ENCODE measurements around the gene SNX27.
A peak's percentile ranks its signal among the peaks of the same experiment; 100 is the strongest.

The SNX27 gene

GRCh38 chr1:151693057-151693651 lies 81.3 kb downstream of the SNX27 start:
- ChIA-PET POLR2A (interaction anchor here (0.6 kb wide), 1 partner anchor 70 kb away, joined by 3 read pairs; the partner anchor contains the start of gene MRPL9), CTCF (interaction anchor here (0.6 to 1.9 kb wide), 12 partner anchors 9 to 303 kb away, joined by 3 to 11 read pairs (median 4); no protein-coding TSS in a partner anchor)
- Histone ChIP-seq H3K36me3 (ENCODE audit: control insufficient read depth in 2 of 2, insufficient read depth in 1 of 2, low read length in 2 of 2) (peaks cover 5 to 51% of the 10 kb centered on the region in 2 experiments; a peak in 1 of 3 replicates), H3K9me3 (ENCODE audit: control insufficient read depth, insufficient read depth, low read depth, low read length) (no peaks in the 10 kb centered on the region), H3K27ac (ENCODE audit: extremely low read depth, low read depth, low read length) (no peak overlapping the region), H3K4me3 (ENCODE audit: low read depth, low read length) (no peak overlapping the region), H3K4me1 (ENCODE audit: control insufficient read depth, insufficient read depth, low read length) (no peaks in the 10 kb centered on the region)
- peak; percentile 55 for TF ChIP-seq ZNF654 (tag by site-specific recombination; IDR thresholded peaks at IDR 0.05; ENCODE audit: low read depth)
- TF ChIP-seq CTCF (tag by site-specific recombination; IDR thresholded peaks at IDR 0.05): peak; percentile 63; the same call in 1 of the 2 replicates
- TF ChIP-seq ZNF19 (tag by site-specific recombination; IDR thresholded peaks at IDR 0.05; ENCODE audit: low read depth): no peak
- TF ChIP-seq ZNF660 (tag by site-specific recombination; IDR thresholded peaks at IDR 0.05): 0 out of 2 replicates have a peak, but pooled peaks have one; percentile 11
- no peak for TF ChIP-seq ZNF2 (tag by site-specific recombination; IDR thresholded peaks at IDR 0.05)

GRCh38 chr1:151701515-151701914 lies 89.7 kb downstream of the SNX27 start:
- Histone ChIP-seq H3K9me3 (ENCODE audit: control insufficient read depth, insufficient read depth, low read depth, low read length) (no peaks in the 10 kb centered on the region), H3K27ac (ENCODE audit: extremely low read depth, low read depth, low read length) (no peak overlapping the region), H3K4me3 (ENCODE audit: low read depth, low read length) (no peak overlapping the region), H3K36me3 (ENCODE audit: control insufficient read depth in 2 of 2, insufficient read depth in 1 of 2, low read length in 2 of 2) (peaks cover 4 to 54% of the 10 kb centered on the region in 2 experiments; a peak in 2 of 3 replicates), H3K4me1 (ENCODE audit: control insufficient read depth, insufficient read depth, low read length) (no peaks in the 10 kb centered on the region)
- TF ChIP-seq ZNF121 (tag by site-specific recombination; IDR thresholded peaks at IDR 0.05): peak; percentile 70; the same call in 1 of the 2 replicates
- TF ChIP-seq, protein P1, sequence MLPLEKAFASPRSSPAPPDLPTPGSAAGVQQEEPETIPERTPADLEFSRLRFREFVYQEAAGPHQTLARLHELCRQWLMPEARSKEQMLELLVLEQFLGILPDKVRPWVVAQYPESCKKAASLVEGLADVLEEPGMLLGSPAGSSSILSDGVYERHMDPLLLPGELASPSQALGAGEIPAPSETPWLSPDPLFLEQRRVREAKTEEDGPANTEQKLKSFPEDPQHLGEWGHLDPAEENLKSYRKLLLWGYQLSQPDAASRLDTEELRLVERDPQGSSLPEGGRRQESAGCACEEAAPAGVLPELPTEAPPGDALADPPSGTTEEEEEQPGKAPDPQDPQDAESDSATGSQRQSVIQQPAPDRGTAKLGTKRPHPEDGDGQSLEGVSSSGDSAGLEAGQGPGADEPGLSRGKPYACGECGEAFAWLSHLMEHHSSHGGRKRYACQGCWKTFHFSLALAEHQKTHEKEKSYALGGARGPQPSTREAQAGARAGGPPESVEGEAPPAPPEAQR (tag by site-specific recombination; IDR thresholded peaks at IDR 0.05): no peak
- TF ChIP-seq ZNF660 (tag by site-specific recombination; IDR thresholded peaks at IDR 0.05): no peak
- no peak for TF ChIP-seq KLF8 (tag by site-specific recombination; IDR thresholded peaks at IDR 0.05)
- TF ChIP-seq ZBTB20 (tag by site-specific recombination; IDR thresholded peaks at IDR 0.05): no peak
- TF ChIP-seq ZNF174 (tag by site-specific recombination; IDR thresholded peaks at IDR 0.05): no peak
- ChIA-PET POLR2A (no interaction called here), CTCF (interaction anchor here (0.8 to 1.3 kb wide), 2 partner anchors 8 to 189 kb away, joined by 3 to 4 read pairs; no protein-coding TSS in a partner anchor)

DNA sequence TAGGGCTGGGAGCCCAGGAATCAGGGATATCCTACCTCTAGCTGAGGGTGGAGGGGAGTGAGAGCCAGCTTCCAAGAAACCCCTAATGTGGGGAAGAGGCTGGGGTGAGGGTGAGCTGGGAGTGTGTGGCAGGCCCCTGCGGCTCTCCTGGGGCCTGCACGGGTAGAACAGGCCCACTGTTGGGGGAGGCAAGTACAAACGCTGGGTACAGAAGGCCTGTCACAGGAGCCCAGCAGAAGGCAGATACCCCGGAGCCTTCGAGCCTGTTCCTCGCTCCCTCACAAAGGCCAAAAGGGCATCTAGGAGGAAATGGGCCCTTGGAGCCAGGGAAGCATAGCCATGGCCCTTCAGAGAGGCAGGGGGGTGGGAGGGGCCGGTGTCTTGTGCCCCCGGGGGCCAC lies 91.1 kb downstream of the SNX27 start:
- ChIA-PET CTCF (no interaction called here), POLR2A (no interaction called here)
- H3K36me3 ChIP-seq (ENCODE audit: control insufficient read depth in 2 of 2, insufficient read depth in 1 of 2, low read length in 2 of 2): peaks cover 4 to 41% of the 10 kb centered on the region in 2 experiments; a peak in 2 of 3 replicates
- H3K9me3 ChIP-seq (ENCODE audit: control insufficient read depth, insufficient read depth, low read depth, low read length): no peaks in the 10 kb centered on the region
- no peaks in the 10 kb centered on the region for H3K4me1 ChIP-seq (ENCODE audit: control insufficient read depth, insufficient read depth, low read length)
- TF ChIP-seq ZNF704 (tag by site-specific recombination; IDR thresholded peaks at IDR 0.05): no peak
- no peak overlapping the region for H3K4me3 ChIP-seq (ENCODE audit: low read depth, low read length)
- H3K27ac ChIP-seq (ENCODE audit: extremely low read depth, low read depth, low read length): no peak overlapping the region

DNA sequence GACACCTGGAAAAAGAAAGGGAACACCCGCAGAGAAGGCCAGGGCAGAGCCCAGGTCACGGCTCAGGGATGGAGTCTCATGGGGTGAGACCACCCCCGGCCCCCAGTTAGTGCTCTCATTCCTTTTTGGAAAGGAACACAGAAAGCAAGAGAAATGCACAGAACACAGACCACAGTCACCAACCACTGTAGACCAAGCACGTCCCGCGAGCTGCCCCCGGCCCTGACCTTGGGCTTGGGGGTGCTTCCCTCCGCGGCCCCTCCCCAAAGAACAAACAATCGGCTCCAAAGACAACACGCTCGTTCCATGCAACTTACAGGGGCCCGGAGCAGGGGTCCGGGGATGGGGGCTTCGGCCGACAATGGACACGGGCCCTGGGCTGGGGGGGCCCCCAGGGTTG lies 92.0 kb downstream of the SNX27 start:
- POLR2A ChIA-PET: no interaction called here
- H3K36me3 ChIP-seq (ENCODE audit: control insufficient read depth in 2 of 2, insufficient read depth in 1 of 2, low read length in 2 of 2): peaks cover 4 to 32% of the 10 kb centered on the region in 2 experiments; a peak in 2 of 3 replicates
- H3K9me3 ChIP-seq (ENCODE audit: control insufficient read depth, insufficient read depth, low read depth, low read length): no peaks in the 10 kb centered on the region
- H3K27ac ChIP-seq (ENCODE audit: extremely low read depth, low read depth, low read length): no peak overlapping the region
- no peak overlapping the region for H3K4me3 ChIP-seq (ENCODE audit: low read depth, low read length)
- no peak for TF ChIP-seq ZBTB26 (tag by site-specific recombination; optimal IDR thresholded peaks at IDR 0.05)
- TF ChIP-seq, protein P2, sequence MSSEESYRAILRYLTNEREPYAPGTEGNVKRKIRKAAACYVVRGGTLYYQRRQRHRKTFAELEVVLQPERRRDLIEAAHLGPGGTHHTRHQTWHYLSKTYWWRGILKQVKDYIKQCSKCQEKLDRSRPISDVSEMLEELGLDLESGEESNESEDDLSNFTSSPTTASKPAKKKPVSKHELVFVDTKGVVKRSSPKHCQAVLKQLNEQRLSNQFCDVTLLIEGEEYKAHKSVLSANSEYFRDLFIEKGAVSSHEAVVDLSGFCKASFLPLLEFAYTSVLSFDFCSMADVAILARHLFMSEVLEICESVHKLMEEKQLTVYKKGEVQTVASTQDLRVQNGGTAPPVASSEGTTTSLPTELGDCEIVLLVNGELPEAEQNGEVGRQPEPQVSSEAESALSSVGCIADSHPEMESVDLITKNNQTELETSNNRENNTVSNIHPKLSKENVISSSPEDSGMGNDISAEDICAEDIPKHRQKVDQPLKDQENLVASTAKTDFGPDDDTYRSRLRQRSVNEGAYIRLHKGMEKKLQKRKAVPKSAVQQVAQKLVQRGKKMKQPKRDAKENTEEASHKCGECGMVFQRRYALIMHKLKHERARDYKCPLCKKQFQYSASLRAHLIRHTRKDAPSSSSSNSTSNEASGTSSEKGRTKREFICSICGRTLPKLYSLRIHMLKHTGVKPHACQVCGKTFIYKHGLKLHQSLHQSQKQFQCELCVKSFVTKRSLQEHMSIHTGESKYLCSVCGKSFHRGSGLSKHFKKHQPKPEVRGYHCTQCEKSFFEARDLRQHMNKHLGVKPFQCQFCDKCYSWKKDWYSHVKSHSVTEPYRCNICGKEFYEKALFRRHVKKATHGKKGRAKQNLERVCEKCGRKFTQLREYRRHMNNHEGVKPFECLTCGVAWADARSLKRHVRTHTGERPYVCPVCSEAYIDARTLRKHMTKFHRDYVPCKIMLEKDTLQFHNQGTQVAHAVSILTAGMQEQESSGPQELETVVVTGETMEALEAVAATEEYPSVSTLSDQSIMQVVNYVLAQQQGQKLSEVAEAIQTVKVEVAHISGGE (tag by site-specific recombination; conservative IDR thresholded peaks at IDR 0.05; ENCODE audit: low read depth): no peak
- no peak for TF ChIP-seq KLF8 (tag by site-specific recombination; IDR thresholded peaks at IDR 0.05)
- TF ChIP-seq ZNF830 (tag by site-specific recombination; IDR thresholded peaks at IDR 0.05; ENCODE audit: low read depth): no peak
- CTCF ChIA-PET: interaction anchor here (0.6 kb wide), 1 partner anchor 32 kb away, joined by 3 read pairs; no protein-coding TSS in a partner anchor
- H3K4me1 ChIP-seq (ENCODE audit: control insufficient read depth, insufficient read depth, low read length): no peaks in the 10 kb centered on the region
